B cell (primary cell): ENCODE measurements around the gene GATAD2B. TPM values are rescaled to one million over a fixed set of nuclear protein-coding genes. Genes with fewer than 3 reads are reported as not detected.

Experiments used
- ATAC-seq: fragments of 200-7000 bp; cut with Tn5 transposase; one replicate; pipeline ENCODE4 v1.10.0; 2021; ENCODE audit warnings: low read depth, mild to moderate bottlenecking, moderate number of reproducible peaks, moderate library complexity
- CTCF ChIA-PET: fragments of 350-600 bp; sonication (Branson Sonifier 250); formaldehyde crosslinking; loops from one replicate; lab custom pipeline; 2021; ENCODE audit warnings: antibody characterized with exemption, inconsistent platforms; lab: Charles Lee
- POLR2A ChIA-PET: fragments of 350-600 bp; sonication (Branson Sonifier 250); formaldehyde crosslinking; loops from one replicate; lab custom pipeline; 2021; ENCODE audit warnings: antibody characterized with exemption; lab: Charles Lee
- DNase-seq: peaks from one replicate; pipeline ENCODE4 v3.0.0; 2013
- H2AFZ ChIP-seq: 2 replicates; pipeline ENCODE4 v1.6.1; 2012; ENCODE audit warnings: mild to moderate bottlenecking, low read depth, low read length; ENCODE audit not compliant: insufficient read depth, poor library complexity, severe bottlenecking
- H3K27ac ChIP-seq, 2 donors: 1 replicate in 1 of 2; 2 replicates in 1 of 2; pipeline ENCODE4 v1.5.1; 2012 to 2013; ENCODE audit warnings: low read length in 2 of 2, mild to moderate bottlenecking in 2 of 2, moderate library complexity in 1 of 2
- H3K27me3 ChIP-seq, 4 experiments: fragments of 200-600 bp in 1 of 4; sonication (generic) in 1 of 4; replicated peaks in 1 of 4; 1 replicate in 2 of 4; 2 replicates in 2 of 4; pipeline versions ENCODE4 v1.6.1 to v1.7.0; 2013 to 2016; ENCODE audit warnings: low read length in 3 of 4, mild to moderate bottlenecking in 2 of 4, mixed read lengths in 1 of 4, moderate library complexity in 1 of 4; ENCODE audit not compliant: insufficient read depth in 4 of 4, control insufficient read depth in 3 of 4; ENCODE audit errors: control extremely low read depth in 1 of 4
- H3K36me3 ChIP-seq, 2 experiments: replicated peaks in 1 of 2; 1 replicate in 1 of 2; 2 replicates in 1 of 2; pipeline versions ENCODE4 v1.6.1 to v1.7.1; 2013; ENCODE audit warnings: low read length in 1 of 2; ENCODE audit not compliant: insufficient read depth in 2 of 2, control insufficient read depth in 1 of 2; ENCODE audit errors: control extremely low read depth in 1 of 2, extremely low read depth in 1 of 2
- H3K4me1 ChIP-seq, 2 donors: fragments of 200-600 bp in 1 of 2; sonication (generic) in 1 of 2; 1 replicate in 1 of 2; 2 replicates in 1 of 2; pipeline versions ENCODE4 v1.5.1 to v1.6.1; 2013 to 2017; ENCODE audit warnings: low read length in 2 of 2; ENCODE audit not compliant: control insufficient read depth in 2 of 2, insufficient read depth in 2 of 2
- H3K4me2 ChIP-seq: replicated peaks from 2 replicates; pipeline ENCODE3; 2012; ENCODE audit warnings: mild to moderate bottlenecking, low read depth, low read length; ENCODE audit not compliant: poor library complexity, severe bottlenecking
- H3K4me3 ChIP-seq, 5 experiments: fragments of 200-600 bp in 1 of 5; sonication (generic) in 1 of 5; 1 replicate in 3 of 5; 2 replicates in 2 of 5; pipeline versions ENCODE4 v1.5.1 to v1.7.0; 2011 to 2016; ENCODE audit warnings: low read length in 4 of 5, mild to moderate bottlenecking in 4 of 5, low read depth in 2 of 5, control low read depth in 1 of 5, moderate library complexity in 1 of 5; ENCODE audit not compliant: insufficient read depth in 1 of 5; ENCODE audit errors: control extremely low read depth in 1 of 5, extremely low read depth in 1 of 5
- H3K79me2 ChIP-seq: fragments of 200-600 bp; sonication (generic); one replicate; pipeline ENCODE4 v1.6.0; 2016; ENCODE audit warnings: low read length; ENCODE audit not compliant: control insufficient read depth, insufficient read depth
- H3K9ac ChIP-seq: fragments of 200-600 bp; sonication (generic); 2 replicates; pipeline ENCODE4 v1.6.1; 2017; ENCODE audit warnings: mild to moderate bottlenecking, low read length, moderate library complexity
- H3K9me3 ChIP-seq, 3 donors: one replicate each; pipeline versions ENCODE4 v1.6.1 to v1.7.1; 2013; ENCODE audit warnings: low read length in 2 of 3; ENCODE audit not compliant: control insufficient read depth in 2 of 3, insufficient read depth in 1 of 3; ENCODE audit errors: control extremely low read depth in 1 of 3
- H4K20me1 ChIP-seq: 2 replicates; pipeline ENCODE4 v1.6.0; 2012; ENCODE audit warnings: mild to moderate bottlenecking, low read length; ENCODE audit not compliant: insufficient read depth, control insufficient read depth, poor library complexity, severe bottlenecking
- H3K27ac Mint-ChIP-seq: one replicate; pipeline ENCODE4 v1.8.0; 2021; ENCODE audit warnings: mixed read lengths
- H3K27me3 Mint-ChIP-seq: one replicate; pipeline ENCODE4 v1.8.0; 2021; ENCODE audit warnings: mixed read lengths
- H3K4me1 Mint-ChIP-seq: one replicate; pipeline ENCODE4 v1.8.0; 2021; ENCODE audit warnings: mixed read lengths
- H3K4me3 Mint-ChIP-seq: one replicate; pipeline ENCODE4 v1.8.0; 2021; ENCODE audit warnings: mixed read lengths
- H3K9me3 Mint-ChIP-seq: one replicate; pipeline ENCODE4 v1.8.0; 2022; ENCODE audit warnings: mixed read lengths; ENCODE audit not compliant: insufficient read depth
- CTCF ChIP-seq: fragments of 200-600 bp; IDR thresholded peaks from one replicate; pipeline ENCODE4 v1.8.0; 2022; ENCODE audit warnings: antibody characterized with exemption, mild to moderate bottlenecking
- EZH2 ChIP-seq: IDR thresholded peaks from 2 replicates; pipeline ENCODE4 v1.6.1; 2012; ENCODE audit warnings: borderline replicate concordance, low read depth, mild to moderate bottlenecking, moderate library complexity, low read length; ENCODE audit not compliant: insufficient read depth, poor library complexity, severe bottlenecking
- WGBS: methylation state at CpG from one replicate; pipeline ENCODE4 v1.1.5; 2013; ENCODE audit warnings: missing lambda C conversion rate; ENCODE audit not compliant: insufficient coverage; 5-methylcytosine and 5-hydroxymethylcytosine counted together
- intact Hi-C: fragments of 100-400 bp; cut with micrococcal nuclease; formaldehyde crosslinking; loops from one replicate; pipeline ENCODE4 v1.10.0; 2022
- polyA plus RNA-seq: library from polyadenylated mRNA; depleted of rRNA; stranded (reverse); fragments of >200 nt; gene quantifications from 2 replicates; pipeline ENCODE4 v1.2.3, GENCODE V29; 2012
- total RNA-seq, 2 donors: library from RNA; stranded (reverse); fragments of 120-200 nt in 1 of 2; gene quantifications; 1 replicate in 1 of 2; 2 replicates in 1 of 2; pipeline versions ENCODE4 v1.2.3 to v1.2.4, GENCODE V29; 2013 to 2022

GATAD2B gene
- total and polyA plus RNA-seq, 2 donors (not counting 1 experiment from before 2014, with no cell fraction given) = 16.7 to 105 TPM

GRCh38 chr1:153775458-153776327, 147.1 kb downstream of the GATAD2B start:
- peak overlapping the region; percentile 34 to 48 for H3K27ac ChIP-seq
- H3K4me2 ChIP-seq = peak overlapping the region; percentile 98
- no peaks in the 10 kb centered on the region for H3K27me3 ChIP-seq
- peaks cover 0 to 15% of the 10 kb centered on the region in 2 experiments for H3K36me3 ChIP-seq
- Mint-ChIP-seq H3K4me3 (peak overlapping the region; percentile 91), H3K27me3 (no peaks in the 10 kb centered on the region), H3K27ac (peak overlapping the region; percentile 84), H3K9me3 (no peaks in the 10 kb centered on the region), H3K4me1 (peaks cover 31% of the 10 kb centered on the region)
- peak overlapping the region; percentile 84 for H2AFZ ChIP-seq
- ATAC-seq (peak; percentile 68), DNase-seq (peak; percentile 77)
- H3K4me3 ChIP-seq = peak overlapping the region; percentile 49 to 80 (median 71)
- peaks cover 9% of the 10 kb centered on the region for H4K20me1 ChIP-seq
- peaks cover 22 to 35% of the 10 kb centered on the region in 2 donors for H3K4me1 ChIP-seq
- TF ChIP-seq CTCF (no peak), EZH2 (no peak)
- CTCF ChIA-PET = interaction anchor here (0.5 to 2.5 kb wide), 6 partner anchors 32 to 316 kb away, joined by 3 to 11 read pairs (median 3); partner anchors contain the start of gene RAB13
- H3K9ac ChIP-seq = peak overlapping the region; percentile 81
- intact Hi-C loops = loop anchor here (1.0 to 2.0 kb wide), 3 partner anchors 8 to 26 kb away; no protein-coding TSS in a partner anchor
- H3K79me2 ChIP-seq = peaks cover 6% of the 10 kb centered on the region
- POLR2A ChIA-PET = interaction anchor here (0.6 to 2.2 kb wide), 13 partner anchors 8 to 215 kb away, joined by 3 to 9 read pairs (median 4); partner anchors contain the start of genes CHTOP, CREB3L4, INTS3 and RAB13
- no peaks in the 10 kb centered on the region for H3K9me3 ChIP-seq
- WGBS = under 1% methylated on average over 77 of the region's 83 CpGs
